Subcutaneous abdominal adipose tissue (tissue), 5 donors: ENCODE results near the gene NOL3.

Experiments
- H3K27ac ChIP-seq: one replicate; pipeline ENCODE4 v1.7.0; 2013; ENCODE audit warnings: low read depth, mild to moderate bottlenecking, inconsistent platforms, low read length, moderate library complexity
- H3K27me3 ChIP-seq, 5 donors: one replicate each; pipeline ENCODE4 v1.7.0; 2013; ENCODE audit warnings: low read length in 5 of 5, inconsistent platforms in 1 of 5; ENCODE audit not compliant: control insufficient read depth in 5 of 5, insufficient read depth in 4 of 5
- H3K36me3 ChIP-seq, 5 donors: one replicate each; pipeline ENCODE4 v1.7.0; 2013; ENCODE audit warnings: low read length in 5 of 5; ENCODE audit not compliant: control insufficient read depth in 5 of 5, insufficient read depth in 5 of 5
- H3K4me1 ChIP-seq, 5 donors: one replicate each; pipeline ENCODE4 v1.7.0; 2013; ENCODE audit warnings: low read length in 5 of 5, mild to moderate bottlenecking in 3 of 5, moderate library complexity in 1 of 5; ENCODE audit not compliant: control insufficient read depth in 5 of 5, insufficient read depth in 5 of 5
- H3K4me3 ChIP-seq, 5 donors: one replicate each; pipeline ENCODE4 v1.7.0; 2013; ENCODE audit warnings: low read length in 5 of 5, low read depth in 1 of 5
- H3K9ac ChIP-seq, 5 donors: one replicate each; pipeline ENCODE4 v1.7.0; 2013; ENCODE audit warnings: low read length in 5 of 5, mild to moderate bottlenecking in 4 of 5, moderate library complexity in 3 of 5
- H3K9me3 ChIP-seq, 5 donors: one replicate each; pipeline ENCODE4 v1.7.0; 2013; ENCODE audit warnings: low read length in 5 of 5; ENCODE audit not compliant: control insufficient read depth in 5 of 5
- donor health status: healthy.
- donor health status: healthy.
- donor health status: healthy.
- donor health status: healthy.
- donor health status: healthy.

Gene NOL3

DNA sequence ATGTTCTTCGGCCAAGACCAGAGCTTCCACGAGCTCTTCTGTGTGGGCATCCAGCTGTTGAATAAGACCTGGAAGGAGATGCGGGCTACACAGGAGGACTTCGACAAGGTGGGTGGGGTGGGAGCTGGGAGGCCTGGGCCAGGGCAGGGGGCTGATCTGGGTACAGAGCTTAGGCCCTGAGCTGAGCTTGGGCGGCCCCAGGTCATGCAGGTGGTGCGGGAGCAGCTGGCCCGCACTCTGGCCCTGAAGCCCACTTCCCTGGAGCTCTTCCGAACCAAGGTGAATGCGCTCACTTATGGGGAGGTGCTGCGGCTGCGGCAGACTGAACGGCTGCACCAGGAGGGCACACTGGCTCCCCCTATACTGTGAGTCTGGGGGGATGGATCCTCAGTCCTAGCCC, 32.1 kb downstream of the NOL3 start:
- no peak overlapping the region for H3K27ac ChIP-seq
- peaks cover 0 to 71% (median 52%) of the 10 kb centered on the region in 5 donors for H3K36me3 ChIP-seq
- H3K9ac ChIP-seq = no peak overlapping the region
- no peaks in the 10 kb centered on the region for H3K9me3 ChIP-seq
- H3K4me1 ChIP-seq = peaks cover 1 to 22% (median 20%) of the 10 kb centered on the region in 5 donors
- H3K4me3 ChIP-seq = no peak overlapping the region
- no peaks in the 10 kb centered on the region for H3K27me3 ChIP-seq

GRCh38 chr16:67202956-67203493, 32.7 kb downstream of the NOL3 start:
- H3K4me3 ChIP-seq = no peak overlapping the region
- H3K27ac ChIP-seq = no peak overlapping the region
- H3K9ac ChIP-seq = no peak overlapping the region
- peaks cover 1 to 16% (median 15%) of the 10 kb centered on the region in 5 donors for H3K4me1 ChIP-seq
- peaks cover 0 to 71% (median 46%) of the 10 kb centered on the region in 5 donors for H3K36me3 ChIP-seq
- no peaks in the 10 kb centered on the region for H3K27me3 ChIP-seq
- H3K9me3 ChIP-seq = no peaks in the 10 kb centered on the region

- Histone ChIP-seq H3K27me3 (no peaks in the 10 kb centered on the region), H3K27ac (no peak overlapping the region), H3K9me3 (no peaks in the 10 kb centered on the region), H3K4me3 (no peak overlapping the region), H3K9ac (no peak overlapping the region), H3K4me1 (peaks cover 0 to 6% (median 4%) of the 10 kb centered on the region in 5 donors), H3K36me3 (peaks cover 0 to 68% (median 42%) of the 10 kb centered on the region in 5 donors)
Observed at GRCh38 chr16:67204076-67204475, 33.7 kb downstream of the NOL3 start.

- Histone ChIP-seq H3K4me3 (no peak overlapping the region), H3K9ac (no peak overlapping the region), H3K36me3 (peaks cover 0 to 77% (median 43%) of the 10 kb centered on the region in 5 donors), H3K27ac (no peak overlapping the region), H3K27me3 (no peaks in the 10 kb centered on the region), H3K9me3 (no peaks in the 10 kb centered on the region), H3K4me1 (no peaks in the 10 kb centered on the region)
Observed at GRCh38 chr16:67206129-67206837, 35.9 kb downstream of the NOL3 start.

DNA sequence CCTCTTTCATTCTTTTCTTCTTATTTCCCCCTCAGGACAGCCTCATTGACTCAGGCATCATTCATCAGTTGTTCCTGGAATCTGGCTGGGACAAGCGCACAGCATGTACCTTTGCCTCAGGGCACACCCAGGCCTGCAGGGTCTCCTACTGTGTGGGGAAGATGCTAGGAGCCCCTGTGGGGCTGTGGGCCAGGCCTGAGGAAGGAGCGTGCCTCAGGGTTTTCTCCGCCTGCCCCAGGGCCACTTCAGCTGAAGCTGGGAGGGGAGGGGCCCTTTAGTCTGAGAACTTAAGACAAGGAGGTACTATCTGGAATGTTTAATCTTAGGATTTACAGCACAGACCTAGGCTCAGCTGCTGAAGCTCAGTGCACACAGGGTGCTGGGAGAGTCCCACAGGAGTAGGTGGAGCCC, 36.5 kb downstream of the NOL3 start:
- no peaks in the 10 kb centered on the region for H3K27me3 ChIP-seq
- no peak overlapping the region for H3K27ac ChIP-seq
- no peak overlapping the region for H3K4me3 ChIP-seq
- H3K9me3 ChIP-seq = no peaks in the 10 kb centered on the region
- no peak overlapping the region for H3K9ac ChIP-seq
- peaks cover 0 to 77% (median 39%) of the 10 kb centered on the region in 5 donors for H3K36me3 ChIP-seq
- no peaks in the 10 kb centered on the region for H3K4me1 ChIP-seq

DNA sequence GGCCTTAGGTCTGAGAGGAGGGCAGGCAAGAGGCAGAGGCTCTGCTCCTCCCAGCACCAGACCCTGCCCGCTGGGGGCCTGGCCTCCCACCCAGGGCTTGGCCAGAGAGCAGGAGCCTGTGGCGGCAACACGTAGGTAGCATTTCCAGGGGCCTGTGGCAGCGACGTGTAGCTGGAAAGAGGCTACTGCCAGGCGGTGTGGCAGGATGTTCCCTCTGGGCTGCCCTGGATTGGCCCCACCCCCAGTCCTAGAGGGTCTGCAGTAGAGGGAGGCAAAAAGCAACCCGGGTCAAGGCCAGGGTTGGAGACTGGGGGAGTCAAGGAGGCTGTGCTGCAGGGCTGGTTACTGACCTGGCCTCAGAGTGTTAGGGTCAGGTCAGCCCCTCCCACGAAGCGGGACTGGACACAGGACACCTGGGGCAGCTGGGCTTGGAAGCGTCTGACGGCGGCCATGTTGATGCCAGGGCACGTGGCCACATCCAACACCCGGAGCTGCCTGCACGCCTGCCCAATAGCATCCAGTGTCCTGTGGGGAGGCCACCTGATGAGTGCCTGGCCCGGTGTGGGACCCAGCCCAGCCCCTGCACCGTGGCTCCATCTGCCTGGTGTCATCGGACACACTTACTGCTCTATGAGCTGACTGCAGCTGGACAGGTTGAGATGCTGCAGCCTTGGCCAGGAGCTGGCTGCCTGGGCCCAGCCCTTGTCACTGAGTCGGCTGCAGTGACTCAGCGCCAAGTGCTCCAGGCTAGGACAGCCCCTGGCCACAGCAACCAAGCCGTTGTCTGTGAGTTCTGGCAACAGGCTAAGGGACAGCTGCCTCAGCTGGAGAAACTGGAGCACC, 37.1 kb downstream of the NOL3 start:
- Histone ChIP-seq H3K36me3 (peaks cover 0 to 71% (median 33%) of the 10 kb centered on the region in 5 donors), H3K9me3 (no peaks in the 10 kb centered on the region), H3K27me3 (no peaks in the 10 kb centered on the region), H3K4me1 (no peaks in the 10 kb centered on the region), H3K27ac (no peak overlapping the region), H3K9ac (no peak overlapping the region), H3K4me3 (no peak overlapping the region)

DNA sequence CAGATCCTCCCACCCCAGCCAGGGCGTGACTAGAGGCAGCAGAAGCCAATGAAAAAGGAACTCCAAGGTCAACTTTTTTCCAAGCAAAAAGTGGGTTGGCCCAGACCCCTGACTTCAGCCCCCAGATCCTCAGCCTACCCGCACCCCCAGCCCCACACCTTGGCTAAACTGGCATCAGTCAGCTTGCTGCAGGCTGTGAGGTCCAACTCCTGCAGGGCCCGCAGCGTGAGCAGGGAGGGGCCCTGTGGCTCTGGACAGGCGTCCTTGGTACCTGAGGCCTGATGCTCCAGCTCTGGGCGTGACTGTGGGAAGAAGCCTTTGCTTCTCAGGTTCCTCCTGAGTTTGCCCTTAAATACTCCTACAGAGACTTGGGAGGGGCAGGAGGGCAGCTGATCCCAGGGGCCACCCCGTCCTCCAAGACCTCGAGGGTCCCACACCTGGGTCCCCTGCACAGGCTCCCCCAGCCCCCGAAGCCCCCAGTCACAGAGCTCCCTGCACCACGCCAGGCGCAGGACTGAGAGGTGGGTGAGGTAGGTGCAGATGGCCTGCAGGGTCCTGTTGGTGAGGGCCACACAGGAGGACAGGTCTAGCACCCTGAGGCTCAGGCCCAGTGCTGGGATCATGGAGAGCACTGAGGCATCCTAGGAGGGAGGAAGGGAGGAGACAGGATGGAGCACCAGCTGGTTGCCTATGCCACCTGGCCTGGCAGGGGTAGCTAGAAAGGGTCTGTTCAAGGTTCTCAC, 38.0 kb downstream of the NOL3 start:
- Histone ChIP-seq H3K9ac (no peak overlapping the region), H3K27me3 (no peaks in the 10 kb centered on the region), H3K9me3 (no peaks in the 10 kb centered on the region), H3K4me1 (peaks cover 0 to 7% (median 3%) of the 10 kb centered on the region in 5 donors), H3K27ac (no peak overlapping the region), H3K4me3 (no peak overlapping the region), H3K36me3 (peaks cover 0 to 63% (median 26%) of the 10 kb centered on the region in 5 donors)

- H3K27ac ChIP-seq = no peak overlapping the region
- peaks cover 0 to 51% (median 16%) of the 10 kb centered on the region in 5 donors for H3K36me3 ChIP-seq
- H3K9me3 ChIP-seq = no peaks in the 10 kb centered on the region
- H3K9ac ChIP-seq = no peak overlapping the region
- H3K4me1 ChIP-seq = peaks cover 0 to 11% (median 3%) of the 10 kb centered on the region in 5 donors
- H3K4me3 ChIP-seq = no peak overlapping the region
- H3K27me3 ChIP-seq = no peaks in the 10 kb centered on the region
Observed at GRCh38 chr16:67209565-67209964, 39.2 kb downstream of the NOL3 start.

DNA sequence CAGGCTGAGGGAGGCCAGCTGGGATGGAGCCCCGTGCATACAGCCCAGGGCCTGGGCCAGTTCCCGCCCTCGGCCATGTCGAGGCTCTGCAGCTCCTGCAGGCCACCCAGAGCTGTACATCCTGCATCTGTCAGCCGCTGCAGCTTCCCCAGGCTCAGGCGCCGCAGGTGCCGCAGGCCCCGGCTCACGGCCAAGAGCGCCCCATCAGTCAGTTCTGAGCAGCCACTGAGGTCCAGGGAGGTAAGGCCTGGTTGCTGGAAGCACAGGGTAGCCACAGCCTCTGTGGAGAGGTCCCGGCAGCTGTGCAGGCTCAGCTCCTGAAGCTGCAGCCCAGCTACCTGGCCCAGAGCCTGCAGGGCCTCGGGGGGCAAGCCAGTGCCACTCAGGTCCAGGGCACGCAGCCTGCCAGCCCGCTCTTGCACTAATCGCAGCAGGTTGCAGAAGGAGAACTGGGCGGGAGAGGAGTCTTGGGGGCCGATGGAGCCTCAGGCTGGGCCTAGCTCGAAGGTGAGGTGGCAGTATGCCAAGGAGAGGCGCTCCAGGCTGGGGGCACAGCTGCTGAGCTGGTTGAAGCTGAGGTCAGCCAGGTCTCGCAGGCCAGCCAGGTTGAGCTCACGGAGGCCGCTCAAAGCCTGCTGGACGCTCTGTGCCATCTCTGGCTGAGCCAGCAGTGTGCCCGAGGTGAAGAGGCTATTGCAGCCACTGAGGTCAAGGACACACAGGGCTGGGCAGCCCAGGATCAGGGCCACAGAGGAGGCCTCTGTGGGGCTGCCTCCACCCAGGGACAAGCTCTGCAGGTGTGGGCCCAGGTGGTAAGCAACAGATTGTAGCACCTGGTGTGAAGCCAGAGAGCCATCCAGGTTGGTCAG, 40.0 kb downstream of the NOL3 start:
- Histone ChIP-seq H3K4me1 (peaks cover 0 to 11% (median 3%) of the 10 kb centered on the region in 5 donors), H3K9ac (no peak overlapping the region), H3K9me3 (no peaks in the 10 kb centered on the region), H3K36me3 (peaks cover 0 to 51% (median 16%) of the 10 kb centered on the region in 5 donors), H3K4me3 (no peak overlapping the region), H3K27me3 (no peaks in the 10 kb centered on the region), H3K27ac (no peak overlapping the region)
